IPS-18c (cell line): ENCODE data around the gene RHOH.
"Not testable (repeated sequence)": the region's sequence is repeated elsewhere in the genome, so short reads cannot be mapped to it uniquely, and the experiment has no call there.

Experiments
- H3K4me3 ChIP-seq: 2 replicates; pipeline ENCODE4 v1.7.0; 2013; ENCODE audit warnings: low read depth, mild to moderate bottlenecking, low read length, moderate library complexity; ENCODE audit not compliant: insufficient read depth
- H3K9me3 ChIP-seq: one replicate; pipeline ENCODE4 v1.6.1; 2013; ENCODE audit warnings: mild to moderate bottlenecking, low read length, moderate library complexity; ENCODE audit not compliant: control insufficient read depth, insufficient read depth

Gene RHOH

GRCh38 chr4:40292313-40292759 is 95.5 kb downstream of the RHOH start:
- H3K4me3 ChIP-seq: no peak overlapping the region

GRCh38 chr4:40294339-40294738 is 97.5 kb downstream of the RHOH start:
- no peak overlapping the region for H3K4me3 ChIP-seq
- peaks cover 6% of the 10 kb centered on the region for H3K9me3 ChIP-seq

More at GRCh38 chr4:40292313-40292759, 95.5 kb downstream of the RHOH start:
- peaks cover 6% of the 10 kb centered on the region for H3K9me3 ChIP-seq

- H3K4me3 ChIP-seq, H3K9me3 ChIP-seq: not testable (repeated sequence)
Measured at GRCh38 chr4:40295030-40295429, 98.2 kb downstream of the RHOH start.

GRCh38 chr4:40295572-40295971 is 98.7 kb downstream of the RHOH start:
- Histone ChIP-seq H3K9me3 (peaks cover 6% of the 10 kb centered on the region), H3K4me3 (no peak overlapping the region)
